IMR-90 (cell line): ENCODE data around the gene SOX6. TPM values are rescaled to one million over a fixed set of nuclear protein-coding genes. Genes with fewer than 3 reads are reported as not detected.

ENCODE experiments used
- ATAC-seq: fragments of 200-7000 bp; cut with Tn5 transposase; 2 replicates; pipeline ENCODE4 v1.9.1; 2020; ENCODE audit warnings: low read depth, mild to moderate bottlenecking, moderate library complexity
- BruUV-seq: library from RNA; stranded (reverse); fragments of 400-500 nt; replicated peaks from 2 replicates; lab custom pipeline; 2021; lab: Mats Ljungman, UMichigan
- CTCF ChIA-PET: fragments of 300-600 bp; formaldehyde crosslinking; extraction: SDS; loops from one replicate; lab custom pipeline; 2021; ENCODE audit warnings: antibody characterized with exemption; lab: Yijun Ruan, JAX
- POLR2A ChIA-PET: fragments of 300-600 bp; sonication (Branson Sonifier 250); formaldehyde crosslinking; loops from one replicate; lab custom pipeline; 2022; ENCODE audit warnings: antibody characterized with exemption; ENCODE audit not compliant: unreplicated experiment; lab: Charles Lee
- DNase-seq: peaks from one replicate; pipeline ENCODE4 v3.0.0; 2013
- H2AFZ ChIP-seq: replicated peaks from 2 replicates; pipeline ENCODE3; 2013; ENCODE audit warnings: low read length, mild to moderate bottlenecking; ENCODE audit not compliant: poor library complexity
- H2AK5ac ChIP-seq: 2 replicates; pipeline ENCODE4 v1.6.1; 2013; ENCODE audit warnings: low read depth, low read length, inconsistent platforms
- H2AK9ac ChIP-seq: replicated peaks from 2 replicates; pipeline ENCODE3; 2013; ENCODE audit warnings: mild to moderate bottlenecking, low read depth, low read length, moderate library complexity; ENCODE audit not compliant: poor library complexity
- H2BK120ac ChIP-seq: 2 replicates; pipeline ENCODE4 v1.6.1; 2013; ENCODE audit warnings: low read depth, low read length, inconsistent platforms
- H2BK15ac ChIP-seq: 3 replicates; pipeline ENCODE4 v1.6.1; 2013; ENCODE audit warnings: low read depth, low read length, inconsistent platforms
- H2BK20ac ChIP-seq: 2 replicates; pipeline ENCODE4 v1.6.1; 2013; ENCODE audit warnings: low read depth, mild to moderate bottlenecking, inconsistent platforms, low read length, moderate library complexity
- H2BK5ac ChIP-seq: 2 replicates; pipeline ENCODE4 v1.6.1; 2013; ENCODE audit warnings: mild to moderate bottlenecking, low read depth, low read length, inconsistent platforms; ENCODE audit not compliant: poor library complexity, severe bottlenecking
- H3K14ac ChIP-seq: replicated peaks from 2 replicates; pipeline ENCODE4 v1.6.1; 2013; ENCODE audit warnings: low read depth, low read length, inconsistent platforms
- H3K18ac ChIP-seq: 2 replicates; pipeline ENCODE4 v1.6.1; 2013; ENCODE audit warnings: low read depth, low read length, control low read depth
- H3K23ac ChIP-seq: 2 replicates; pipeline ENCODE4 v1.6.1; 2013; ENCODE audit warnings: low read depth, low read length, inconsistent platforms
- H3K27ac ChIP-seq: 2 replicates; pipeline ENCODE4 v1.5.1; 2013; ENCODE audit warnings: mild to moderate bottlenecking, control low read depth, low read length; ENCODE audit not compliant: insufficient read depth
- H3K27me3 ChIP-seq: 2 replicates; pipeline ENCODE4 v1.6.1; 2013; ENCODE audit warnings: low read length; ENCODE audit not compliant: control insufficient read depth, insufficient read depth
- H3K36me3 ChIP-seq: 2 replicates; pipeline ENCODE4 v1.6.1; 2013; ENCODE audit warnings: low read length, mixed read lengths; ENCODE audit not compliant: control insufficient read depth, insufficient read depth
- H3K4ac ChIP-seq: 2 replicates; pipeline ENCODE4 v1.6.1; 2013; ENCODE audit warnings: low read depth, low read length, inconsistent platforms
- H3K4me1 ChIP-seq: 2 replicates; pipeline ENCODE4 v1.6.1; 2013; ENCODE audit warnings: low read length, mixed read lengths; ENCODE audit not compliant: control insufficient read depth, insufficient read depth
- H3K4me2 ChIP-seq: 2 replicates; pipeline ENCODE4 v1.6.1; 2013; ENCODE audit warnings: low read depth, mild to moderate bottlenecking, control low read depth, low read length, moderate library complexity
- H3K4me3 ChIP-seq: 2 replicates; pipeline ENCODE4 v1.5.1; 2013; ENCODE audit warnings: low read depth, mild to moderate bottlenecking, control low read depth, low read length, moderate library complexity; ENCODE audit not compliant: insufficient read depth
- H3K56ac ChIP-seq: 2 replicates; pipeline ENCODE4 v1.6.1; 2013; ENCODE audit warnings: low read length, inconsistent platforms; ENCODE audit not compliant: insufficient read depth; ENCODE audit errors: extremely low read depth
- H3K79me1 ChIP-seq, 2 experiments: 2 replicates each; pipeline ENCODE4 v1.6.1; 2013; ENCODE audit warnings: low read length in 2 of 2, inconsistent platforms in 1 of 2, low read depth in 1 of 2
- H3K9ac ChIP-seq: 2 replicates; pipeline ENCODE4 v1.6.1; 2013; ENCODE audit warnings: low read depth, low read length, control low read depth
- H3K9me1 ChIP-seq: 2 replicates; pipeline ENCODE4 v1.6.1; 2013; ENCODE audit warnings: low read length, inconsistent platforms; ENCODE audit not compliant: insufficient read depth
- H3K9me3 ChIP-seq: 2 replicates; pipeline ENCODE4 v1.6.1; 2013; ENCODE audit warnings: low read length; ENCODE audit not compliant: control insufficient read depth, insufficient read depth
- H4K20me1 ChIP-seq: 2 replicates; pipeline ENCODE4 v1.6.1; 2013; ENCODE audit warnings: low read length, inconsistent platforms; ENCODE audit not compliant: insufficient read depth
- H4K5ac ChIP-seq: 2 replicates; pipeline ENCODE4 v1.6.1; 2013; ENCODE audit warnings: mild to moderate bottlenecking, low read depth, low read length, control low read depth
- H4K8ac ChIP-seq, 2 experiments: 2 replicates each; pipeline ENCODE4 v1.6.1; 2013; ENCODE audit warnings: low read depth in 2 of 2, low read length in 2 of 2, control low read depth in 1 of 2, inconsistent platforms in 1 of 2
- H4K91ac ChIP-seq: 2 replicates; pipeline ENCODE4 v1.6.1; 2013; ENCODE audit warnings: low read depth, low read length, inconsistent platforms; ENCODE audit not compliant: insufficient read depth
- BHLHE40 ChIP-seq: fragments of 150-350 bp; IDR thresholded peaks from 2 replicates; pipeline ENCODE4 v1.6.1; 2016; ENCODE audit warnings: mild to moderate bottlenecking, low read depth, low read length
- FOS ChIP-seq: fragments of 150-350 bp; IDR thresholded peaks from 2 replicates; pipeline ENCODE4 v1.6.1; 2016; ENCODE audit warnings: low read depth, low read length
- MXI1 ChIP-seq: IDR thresholded peaks from 2 replicates; pipeline ENCODE4 v1.6.1; 2012; ENCODE audit warnings: low read depth, mild to moderate bottlenecking, low read length, moderate library complexity, borderline replicate concordance
- NFE2L2 ChIP-seq: fragments of 150-350 bp; IDR thresholded peaks from 2 replicates; pipeline ENCODE4 v1.6.1; 2016; ENCODE audit warnings: low read depth, mild to moderate bottlenecking, low read length
- POLR2A ChIP-seq: IDR thresholded peaks from 2 replicates; pipeline ENCODE4 v1.6.1; 2012; ENCODE audit warnings: mild to moderate bottlenecking, low read depth, low read length
- RAD21 ChIP-seq: IDR thresholded peaks from 2 replicates; pipeline ENCODE4 v1.6.1; 2012; ENCODE audit warnings: low read length, improper control_type of control experiment
- RCOR1 ChIP-seq: IDR thresholded peaks from 2 replicates; pipeline ENCODE4 v1.6.1; 2012; ENCODE audit warnings: mild to moderate bottlenecking, low read length, improper control_type of control experiment; ENCODE audit not compliant: insufficient replicate concordance
- WGBS, 2 experiments: methylation state at CpG; one replicate each; pipeline versions ENCODE4 v1.1.5 to v1.1.7; 2013; ENCODE audit warnings: missing lambda C conversion rate in 2 of 2; ENCODE audit not compliant: insufficient read length in 1 of 2; ENCODE audit errors: extremely low coverage in 2 of 2; 5-methylcytosine and 5-hydroxymethylcytosine counted together
- dilution Hi-C: fragments of 300-500 bp; cut with HindIII; formaldehyde crosslinking; loops from one replicate; pipeline ENCODE4 v1.14.3; 2018; ENCODE audit warnings: low sequenced_read_pairs; ENCODE audit not compliant: unreplicated experiment
- in situ Hi-C: fragments of 300-500 bp; cut with MboI; formaldehyde crosslinking; loops from 3 replicates; pipeline ENCODE4 v1.14.3; 2019; ENCODE audit warnings: low sequenced_read_pairs, inconsistent platforms, mixed read lengths
- intact Hi-C: fragments of 100-400 bp; cut with micrococcal nuclease; formaldehyde crosslinking; loops from 2 replicates; pipeline ENCODE4 v1.10.0; 2022
- polyA plus RNA-seq, 3 experiments: library from polyadenylated mRNA; depleted of rRNA; stranded (reverse); fragments of >200 nt; gene quantifications; 2 replicates each; pipeline ENCODE4 v1.2.3, GENCODE V29; 2012; ENCODE audit warnings: low replicate concordance in 1 of 3
- total RNA-seq: library from RNA; depleted of rRNA; stranded (reverse); fragments of >200 nt; gene quantifications from 2 replicates; pipeline ENCODE4 v1.2.3, GENCODE V29; 2012
- TF ChIP-seq, protein P1 (sequence below): conservative IDR thresholded peaks from 2 replicates; pipeline ENCODE4 v1.5.1; 2012; ENCODE audit warnings: mild to moderate bottlenecking, low read depth, low read length, improper control_type of control experiment
- TF ChIP-seq, protein P2 (sequence below): fragments of 150-350 bp; IDR thresholded peaks from 2 replicates; pipeline ENCODE4 v1.6.1; 2016; ENCODE audit warnings: low read depth, mild to moderate bottlenecking, low read length, moderate library complexity, borderline replicate concordance
- TF ChIP-seq, protein P3 (sequence below): fragments of 150-350 bp; IDR thresholded peaks from 2 replicates; pipeline ENCODE4 v1.6.1; 2017; ENCODE audit warnings: mild to moderate bottlenecking, antibody characterized with exemption, low read length, low read depth

The SOX6 gene
- total and polyA plus RNA-seq, 2 of the 4 experiments (the other 2 are of a cell fraction): 1.7 to 7.7 TPM

DNA sequence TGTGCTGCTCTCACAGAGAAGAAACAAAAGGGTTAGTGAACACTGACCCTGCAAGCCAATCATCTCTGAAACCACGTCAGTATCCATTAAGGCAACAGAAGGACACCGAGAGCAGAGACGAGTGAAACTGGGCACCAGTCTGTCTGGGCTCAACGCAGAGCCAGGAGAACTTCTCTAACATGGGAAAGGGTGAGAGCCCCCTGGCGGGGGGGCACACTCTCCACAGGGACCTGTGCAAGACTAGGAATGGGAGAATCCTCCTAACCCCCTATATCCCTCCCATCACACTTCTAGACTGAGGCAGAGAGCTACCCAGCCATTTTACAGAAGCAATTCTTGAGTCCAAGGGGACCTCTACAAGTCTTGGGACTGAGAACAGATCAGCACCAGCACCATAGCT lies 285.8 kb downstream of the SOX6 start:
- Histone ChIP-seq H3K4me3 (no peak overlapping the region), H3K27me3 (no peaks in the 10 kb centered on the region), H3K4me2 (no peak overlapping the region), H2BK15ac (no peak overlapping the region), H4K20me1 (no peaks in the 10 kb centered on the region; the same call in 1 of the 2 replicates), H3K18ac (no peak overlapping the region), H2AFZ (no peak overlapping the region), H3K9me3 (no peaks in the 10 kb centered on the region), H3K14ac (no peak overlapping the region), H4K8ac (no peak overlapping the region), H3K36me3 (no peaks in the 10 kb centered on the region), H3K4ac (no peak overlapping the region), H3K27ac (no peak overlapping the region), H2BK20ac (no peak overlapping the region), H3K4me1 (no peaks in the 10 kb centered on the region), H2BK120ac (no peak overlapping the region), H3K9ac (no peak overlapping the region), H2BK5ac (no peak overlapping the region), H3K56ac (no peak overlapping the region), H2AK9ac (no peak overlapping the region), H3K23ac (no peak overlapping the region), H3K9me1 (no peaks in the 10 kb centered on the region), H4K5ac (no peak overlapping the region), H2AK5ac (no peak overlapping the region), H4K91ac (no peak overlapping the region), H3K79me1 (no peaks in the 10 kb centered on the region)
- ChIA-PET CTCF (interaction anchor here (0.6 kb wide), 1 partner anchor 10 kb away, joined by 3 read pairs; no protein-coding TSS in a partner anchor), POLR2A (no interaction called here)
- in situ Hi-C loops: no loop called here
- dilution Hi-C loops: no loop called here
- intact Hi-C loops: no loop called here
- no peak for DNase-seq
- no TSS peak for BruUV-seq
- no CpG with 5 or more reads among the region's 5 CpGs for WGBS, 2 experiments
- no peak for ATAC-seq
- no peak for TF ChIP-seq BHLHE40
- no peak for TF ChIP-seq RAD21
- TF ChIP-seq, protein P1, sequence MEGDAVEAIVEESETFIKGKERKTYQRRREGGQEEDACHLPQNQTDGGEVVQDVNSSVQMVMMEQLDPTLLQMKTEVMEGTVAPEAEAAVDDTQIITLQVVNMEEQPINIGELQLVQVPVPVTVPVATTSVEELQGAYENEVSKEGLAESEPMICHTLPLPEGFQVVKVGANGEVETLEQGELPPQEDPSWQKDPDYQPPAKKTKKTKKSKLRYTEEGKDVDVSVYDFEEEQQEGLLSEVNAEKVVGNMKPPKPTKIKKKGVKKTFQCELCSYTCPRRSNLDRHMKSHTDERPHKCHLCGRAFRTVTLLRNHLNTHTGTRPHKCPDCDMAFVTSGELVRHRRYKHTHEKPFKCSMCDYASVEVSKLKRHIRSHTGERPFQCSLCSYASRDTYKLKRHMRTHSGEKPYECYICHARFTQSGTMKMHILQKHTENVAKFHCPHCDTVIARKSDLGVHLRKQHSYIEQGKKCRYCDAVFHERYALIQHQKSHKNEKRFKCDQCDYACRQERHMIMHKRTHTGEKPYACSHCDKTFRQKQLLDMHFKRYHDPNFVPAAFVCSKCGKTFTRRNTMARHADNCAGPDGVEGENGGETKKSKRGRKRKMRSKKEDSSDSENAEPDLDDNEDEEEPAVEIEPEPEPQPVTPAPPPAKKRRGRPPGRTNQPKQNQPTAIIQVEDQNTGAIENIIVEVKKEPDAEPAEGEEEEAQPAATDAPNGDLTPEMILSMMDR: no peak
- TF ChIP-seq POLR2A: no peak
- TF ChIP-seq NFE2L2: no peak
- TF ChIP-seq RCOR1: no peak
- TF ChIP-seq, protein P2, sequence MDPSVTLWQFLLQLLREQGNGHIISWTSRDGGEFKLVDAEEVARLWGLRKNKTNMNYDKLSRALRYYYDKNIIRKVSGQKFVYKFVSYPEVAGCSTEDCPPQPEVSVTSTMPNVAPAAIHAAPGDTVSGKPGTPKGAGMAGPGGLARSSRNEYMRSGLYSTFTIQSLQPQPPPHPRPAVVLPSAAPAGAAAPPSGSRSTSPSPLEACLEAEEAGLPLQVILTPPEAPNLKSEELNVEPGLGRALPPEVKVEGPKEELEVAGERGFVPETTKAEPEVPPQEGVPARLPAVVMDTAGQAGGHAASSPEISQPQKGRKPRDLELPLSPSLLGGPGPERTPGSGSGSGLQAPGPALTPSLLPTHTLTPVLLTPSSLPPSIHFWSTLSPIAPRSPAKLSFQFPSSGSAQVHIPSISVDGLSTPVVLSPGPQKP: no peak
- no peak for TF ChIP-seq FOS
- TF ChIP-seq, protein P3, sequence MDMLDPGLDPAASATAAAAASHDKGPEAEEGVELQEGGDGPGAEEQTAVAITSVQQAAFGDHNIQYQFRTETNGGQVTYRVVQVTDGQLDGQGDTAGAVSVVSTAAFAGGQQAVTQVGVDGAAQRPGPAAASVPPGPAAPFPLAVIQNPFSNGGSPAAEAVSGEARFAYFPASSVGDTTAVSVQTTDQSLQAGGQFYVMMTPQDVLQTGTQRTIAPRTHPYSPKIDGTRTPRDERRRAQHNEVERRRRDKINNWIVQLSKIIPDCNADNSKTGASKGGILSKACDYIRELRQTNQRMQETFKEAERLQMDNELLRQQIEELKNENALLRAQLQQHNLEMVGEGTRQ: no peak
- TF ChIP-seq MXI1: no peak
